Measurements from ENCODE around the gene SLC12A8.

The SLC12A8 gene

DNA sequence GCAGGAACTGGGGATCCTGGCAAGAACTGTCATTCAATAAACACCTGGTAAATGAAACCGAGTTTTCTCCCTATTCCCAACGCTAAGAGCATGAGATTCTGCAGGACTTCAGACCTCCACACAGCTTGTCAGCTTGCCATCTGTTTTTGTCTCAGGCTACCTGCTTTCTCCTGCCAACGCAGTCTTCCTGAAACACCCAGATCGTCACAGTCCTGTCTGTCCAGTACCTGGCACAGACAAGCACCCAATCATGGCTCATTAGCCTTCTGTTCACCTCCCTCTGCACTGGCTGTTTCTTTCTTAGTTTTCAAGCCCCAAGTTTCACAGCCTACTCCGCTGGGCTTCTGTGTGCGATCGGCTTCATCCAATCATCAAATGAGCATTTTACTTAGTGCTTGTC lies 5.0 kb downstream of the SLC12A8 start:
- no peak for TF ChIP-seq CTCF (IDR thresholded peaks at IDR 0.05; ENCODE audit: low read depth, low read length, missing control alignments)
- no peaks in the 10 kb centered on the region for H3K36me3 ChIP-seq (replicated peaks)
- no peaks in the 10 kb centered on the region for H3K27me3 ChIP-seq (replicated peaks)
- H3K4me3 ChIP-seq (ENCODE audit: low read depth, low read length), result no peak overlapping the region
- DNase-seq, result no peak
- in situ Hi-C loops (cut with HindIII; ENCODE audit: low pct_ligation_motif_present, low sequenced_read_pairs), result no loop called here
- no peak overlapping the region for H3K27ac ChIP-seq

DNA sequence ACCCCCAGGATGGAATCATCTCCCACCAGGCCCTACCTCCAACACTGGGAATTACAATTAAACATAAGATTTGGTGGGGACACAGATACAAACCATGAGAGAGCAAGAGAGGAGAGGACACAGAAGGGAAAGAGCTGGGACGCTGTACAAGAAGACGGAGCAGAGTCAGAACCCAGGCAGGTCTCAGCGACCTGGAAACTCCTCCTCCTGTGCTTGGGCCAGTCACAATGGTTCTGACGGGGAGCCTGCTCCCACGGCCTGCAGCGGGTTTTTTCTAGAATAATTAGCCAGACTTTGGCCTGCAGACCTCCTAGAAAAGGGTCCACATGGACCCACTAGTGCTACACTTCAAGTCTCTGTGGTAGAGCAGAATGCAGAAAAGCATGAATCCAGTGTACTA lies 5.6 kb downstream of the SLC12A8 start:
- no peak for TF ChIP-seq CTCF (IDR thresholded peaks at IDR 0.05; ENCODE audit: low read depth, low read length, missing control alignments)
- Histone ChIP-seq H3K27ac (no peak overlapping the region), H3K27me3 (replicated peaks) (no peaks in the 10 kb centered on the region), H3K36me3 (replicated peaks) (no peaks in the 10 kb centered on the region), H3K4me3 (ENCODE audit: low read depth, low read length) (no peak overlapping the region)
- in situ Hi-C loops (cut with HindIII; ENCODE audit: low pct_ligation_motif_present, low sequenced_read_pairs), result no loop called here
- DNase-seq, result no peak

- DNase-seq, result no peak
- in situ Hi-C loops (cut with HindIII; ENCODE audit: low pct_ligation_motif_present, low sequenced_read_pairs), result no loop called here
- Histone ChIP-seq H3K27me3 (replicated peaks) (no peaks in the 10 kb centered on the region), H3K27ac (no peak overlapping the region), H3K36me3 (replicated peaks) (no peaks in the 10 kb centered on the region), H3K4me3 (ENCODE audit: low read depth, low read length) (no peak overlapping the region)
- TF ChIP-seq CTCF (IDR thresholded peaks at IDR 0.05; ENCODE audit: low read depth, low read length, missing control alignments), result no peak
Measured at GRCh38 chr3:125203731-125204130, 8.8 kb downstream of the SLC12A8 start.

DNA sequence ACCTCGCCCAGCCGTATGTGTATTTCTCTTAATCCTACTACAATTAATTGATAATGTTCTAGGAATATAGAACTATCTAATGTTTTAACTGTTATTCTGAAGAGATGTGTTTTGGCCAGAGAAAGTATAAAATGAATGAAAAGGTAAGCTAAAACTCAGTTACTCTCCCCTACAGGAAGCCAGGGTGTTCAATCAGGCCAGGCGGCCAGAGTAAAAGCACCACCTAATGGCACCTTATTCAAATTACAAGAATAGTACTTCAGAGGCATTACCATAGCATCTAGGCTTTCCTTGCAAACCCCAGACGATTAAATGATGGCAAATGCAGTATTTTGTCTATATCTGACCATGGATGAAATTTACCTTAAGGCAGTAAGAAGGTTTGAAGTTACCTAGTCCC lies 10.4 kb downstream of the SLC12A8 start:
- H3K27me3 ChIP-seq (replicated peaks), result no peaks in the 10 kb centered on the region
- in situ Hi-C loops (cut with HindIII; ENCODE audit: low pct_ligation_motif_present, low sequenced_read_pairs), result no loop called here
- no peak for DNase-seq
- no peaks in the 10 kb centered on the region for H3K36me3 ChIP-seq (replicated peaks)
- no peak overlapping the region for H3K27ac ChIP-seq
- TF ChIP-seq CTCF (IDR thresholded peaks at IDR 0.05; ENCODE audit: low read depth, low read length, missing control alignments), result peak; percentile 39
- no peak overlapping the region for H3K4me3 ChIP-seq (ENCODE audit: low read depth, low read length)

- in situ Hi-C loops (cut with HindIII; ENCODE audit: low pct_ligation_motif_present, low sequenced_read_pairs), result no loop called here
- TF ChIP-seq CTCF (IDR thresholded peaks at IDR 0.05; ENCODE audit: low read depth, low read length, missing control alignments), result no peak
- H3K36me3 ChIP-seq (replicated peaks), result no peaks in the 10 kb centered on the region
- no peak overlapping the region for H3K27ac ChIP-seq
- H3K27me3 ChIP-seq (replicated peaks), result no peaks in the 10 kb centered on the region
- DNase-seq, result no peak
- no peak overlapping the region for H3K4me3 ChIP-seq (ENCODE audit: low read depth, low read length)
Measured at GRCh38 chr3:125200731-125201139, 11.8 kb downstream of the SLC12A8 start.

GRCh38 chr3:125194849-125195601 lies 17.5 kb downstream of the SLC12A8 start:
- Histone ChIP-seq H3K36me3 (replicated peaks) (no peaks in the 10 kb centered on the region), H3K27ac (no peak overlapping the region), H3K27me3 (replicated peaks) (no peaks in the 10 kb centered on the region), H3K4me3 (ENCODE audit: low read depth, low read length) (no peak overlapping the region)
- TF ChIP-seq CTCF (IDR thresholded peaks at IDR 0.05; ENCODE audit: low read depth, low read length, missing control alignments), result no peak
- peak; percentile 57 for DNase-seq
- in situ Hi-C loops (cut with HindIII; ENCODE audit: low pct_ligation_motif_present, low sequenced_read_pairs), result no loop called here
